Spleen (tissue), 7 donors: ENCODE measurements around the gene ADD1.

Source experiments
- POLR2A ChIP-seq, 3 donors: fragments of 450-650 bp; IDR thresholded peaks; one replicate each; pipeline ENCODE4 v1.5.1; 2017; ENCODE audit warnings: antibody characterized with exemption in 3 of 3, mild to moderate bottlenecking in 1 of 3
- POLR2AphosphoS5 ChIP-seq, 3 donors: sonication (generic); formaldehyde crosslinking; IDR thresholded peaks; one replicate each; pipeline ENCODE4 v1.5.1; 2017; ENCODE audit warnings: antibody characterized with exemption in 3 of 3
- TF ChIP-seq, protein P1 (sequence below), 11 experiments: fragments of 200-600 bp in 7 of 11; fragments of 450-650 bp in 4 of 11; sonication (generic) in 4 of 11; IDR thresholded peaks in 8 of 11; conservative IDR thresholded peaks in 3 of 11; 1 replicate in 7 of 11; 2 replicates in 4 of 11; pipeline versions ENCODE4 v1.4.0 to v1.8.0; 2016 to 2021; ENCODE audit warnings: antibody characterized with exemption in 11 of 11, inconsistent platforms in 4 of 11, mild to moderate bottlenecking in 1 of 11
- donor health status: DM: no; HTN: no; CAD: no; lungs with moderate emphysema.
- donor health status: DM: no; HTN: no; CAD: no.
- donor health status: DM: no; HTN: no; CAD: no.

DNA sequence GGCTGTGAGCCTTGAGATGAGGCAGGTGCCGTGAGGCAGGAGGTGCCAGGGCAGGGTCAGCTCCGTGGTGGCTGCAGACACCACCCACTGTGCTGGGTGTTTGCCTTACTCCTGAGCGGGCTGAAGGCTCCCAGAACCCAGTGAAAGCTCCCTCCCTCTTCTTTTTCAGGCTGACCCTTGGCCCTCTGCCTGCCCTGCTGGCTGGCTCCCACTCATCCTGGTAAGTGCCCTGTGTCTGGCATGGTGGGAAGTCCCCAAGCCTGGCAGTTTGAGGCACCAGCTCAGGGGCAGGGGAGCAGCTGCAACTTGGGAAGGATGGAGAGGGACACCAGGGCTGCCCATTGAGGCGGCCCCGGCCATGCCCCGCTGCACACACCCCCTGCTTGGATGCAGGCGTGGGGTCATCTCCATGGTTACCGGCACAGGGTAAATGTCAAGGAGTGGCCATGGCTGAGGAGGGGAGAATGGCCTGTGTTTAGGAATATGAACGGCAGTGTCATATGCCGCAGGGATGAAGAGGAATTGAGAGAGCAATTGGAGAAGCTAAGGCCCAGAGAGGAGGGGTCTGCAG is 33.9 kb upstream of the ADD1 start:
- TF ChIP-seq, protein P1, sequence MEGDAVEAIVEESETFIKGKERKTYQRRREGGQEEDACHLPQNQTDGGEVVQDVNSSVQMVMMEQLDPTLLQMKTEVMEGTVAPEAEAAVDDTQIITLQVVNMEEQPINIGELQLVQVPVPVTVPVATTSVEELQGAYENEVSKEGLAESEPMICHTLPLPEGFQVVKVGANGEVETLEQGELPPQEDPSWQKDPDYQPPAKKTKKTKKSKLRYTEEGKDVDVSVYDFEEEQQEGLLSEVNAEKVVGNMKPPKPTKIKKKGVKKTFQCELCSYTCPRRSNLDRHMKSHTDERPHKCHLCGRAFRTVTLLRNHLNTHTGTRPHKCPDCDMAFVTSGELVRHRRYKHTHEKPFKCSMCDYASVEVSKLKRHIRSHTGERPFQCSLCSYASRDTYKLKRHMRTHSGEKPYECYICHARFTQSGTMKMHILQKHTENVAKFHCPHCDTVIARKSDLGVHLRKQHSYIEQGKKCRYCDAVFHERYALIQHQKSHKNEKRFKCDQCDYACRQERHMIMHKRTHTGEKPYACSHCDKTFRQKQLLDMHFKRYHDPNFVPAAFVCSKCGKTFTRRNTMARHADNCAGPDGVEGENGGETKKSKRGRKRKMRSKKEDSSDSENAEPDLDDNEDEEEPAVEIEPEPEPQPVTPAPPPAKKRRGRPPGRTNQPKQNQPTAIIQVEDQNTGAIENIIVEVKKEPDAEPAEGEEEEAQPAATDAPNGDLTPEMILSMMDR (IDR thresholded peaks at IDR 0.05 in 8 of 11, conservative IDR thresholded peaks at IDR 0.05 in 3 of 11) = no peak
- TF ChIP-seq POLR2A (IDR thresholded peaks at IDR 0.05) = no peak
- peak in 2 of 3 donors; percentile 30 to 70 for TF ChIP-seq POLR2AphosphoS5 (IDR thresholded peaks at IDR 0.05)
